Endothelial cell of umbilical vein (primary cell): Measurements from ENCODE around the gene CSK. TPM values are rescaled to one million over a fixed set of nuclear protein-coding genes. Genes with fewer than 3 reads are reported as not detected.

Experiments
- BruUV-seq: library from RNA; stranded (reverse); fragments of 400-500 nt; replicated peaks from 2 replicates; lab custom pipeline; 2021; lab: Mats Ljungman, UMichigan
- CTCF ChIA-PET: fragments of 300-600, 350-600 bp; sonication (Branson Sonifier 250); formaldehyde crosslinking; loops from one replicate; lab custom pipeline; 2021; ENCODE audit warnings: antibody characterized with exemption, inconsistent platforms; lab: Charles Lee
- POLR2A ChIA-PET: fragments of 300-600, 350-600 bp; sonication (Branson Sonifier 250); formaldehyde crosslinking; loops from one replicate; lab custom pipeline; 2021; ENCODE audit warnings: antibody characterized with exemption, inconsistent platforms; lab: Charles Lee
- DNase-seq: peaks from one replicate; pipeline ENCODE4 v3.0.0-alpha.2; 2011; ENCODE audit warnings: low read depth, low spot score
- FAIRE-seq: peaks from 2 replicates; lab custom pipeline; 2011; peaks lifted over from hg19 to GRCh38; lab: Jason Lieb, UNC
- H2AFZ ChIP-seq: 2 replicates; pipeline ENCODE4 v1.6.0; 2012; ENCODE audit warnings: low read depth, low read length, control low read depth, inconsistent platforms
- H3K27ac ChIP-seq: 2 replicates; pipeline ENCODE4 v1.5.1; 2011; ENCODE audit warnings: low read depth, mild to moderate bottlenecking, control low read depth, low read length, moderate library complexity; ENCODE audit not compliant: insufficient read depth
- H3K27me3 ChIP-seq, 2 experiments: 2 replicates each; pipeline versions ENCODE4 v1.6.0 to v1.6.1; 2011; ENCODE audit warnings: low read length in 2 of 2, mixed read lengths in 1 of 2; ENCODE audit not compliant: control insufficient read depth in 2 of 2, insufficient read depth in 2 of 2
- H3K36me3 ChIP-seq, 2 experiments: 2 replicates in 1 of 2; 3 replicates in 1 of 2; pipeline ENCODE4 v1.5.1; 2011; ENCODE audit warnings: low read length in 2 of 2, mild to moderate bottlenecking in 1 of 2, moderate library complexity in 1 of 2; ENCODE audit not compliant: control insufficient read depth in 2 of 2, insufficient read depth in 2 of 2; ENCODE audit errors: extremely low read depth in 1 of 2
- H3K4me1 ChIP-seq: 3 replicates; pipeline ENCODE4 v1.5.1; 2011; ENCODE audit warnings: mild to moderate bottlenecking, low read length; ENCODE audit not compliant: control insufficient read depth, insufficient read depth; ENCODE audit errors: extremely low read depth
- H3K4me2 ChIP-seq: 2 replicates; pipeline ENCODE4 v1.6.1; 2011; ENCODE audit warnings: low read length, control low read depth, mixed read lengths; ENCODE audit not compliant: insufficient read depth
- H3K4me3 ChIP-seq, 3 experiments: fragments of 200-600 bp in 1 of 3; sonication (generic), shearing (Covaris generic) in 1 of 3; replicated peaks in 1 of 3; 2 replicates each; pipeline ENCODE4 v1.5.1; 2011 to 2016; ENCODE audit warnings: control low read depth in 3 of 3, low read length in 3 of 3, mild to moderate bottlenecking in 2 of 3, inconsistent platforms in 1 of 3, low read depth in 1 of 3, moderate library complexity in 1 of 3; ENCODE audit not compliant: insufficient read depth in 1 of 3
- H3K79me2 ChIP-seq: 2 replicates; pipeline ENCODE4 v1.6.0; 2012; ENCODE audit warnings: low read length, inconsistent platforms; ENCODE audit not compliant: control insufficient read depth, insufficient read depth
- H3K9ac ChIP-seq: replicated peaks from 2 replicates; pipeline ENCODE3; 2011; ENCODE audit warnings: low read length, control low read depth; ENCODE audit not compliant: insufficient read depth; ENCODE audit errors: extremely low read depth
- H3K9me1 ChIP-seq: replicated peaks from 3 replicates; pipeline ENCODE4 v1.6.0; 2011; ENCODE audit warnings: mild to moderate bottlenecking, low read length; ENCODE audit not compliant: control insufficient read depth, insufficient read depth; ENCODE audit errors: extremely low read depth
- H3K9me3 ChIP-seq: replicated peaks from 2 replicates; pipeline ENCODE4 v1.5.1; 2012; ENCODE audit warnings: low read length, inconsistent platforms; ENCODE audit not compliant: control insufficient read depth, insufficient read depth
- H4K20me1 ChIP-seq: replicated peaks from 2 replicates; pipeline ENCODE3; 2011; ENCODE audit warnings: mild to moderate bottlenecking, low read length; ENCODE audit not compliant: control insufficient read depth, insufficient read depth; ENCODE audit errors: extremely low read depth
- EZH2 ChIP-seq: IDR thresholded peaks from 2 replicates; pipeline ENCODE4 v1.6.1; 2012; ENCODE audit warnings: borderline replicate concordance, low read depth, mild to moderate bottlenecking, moderate library complexity, low read length, inconsistent platforms; ENCODE audit not compliant: severe bottlenecking
- FOS ChIP-seq: IDR thresholded peaks from 2 replicates; pipeline ENCODE4 v1.6.1; 2011; ENCODE audit warnings: mild to moderate bottlenecking, low read length, moderate library complexity, borderline replicate concordance; ENCODE audit not compliant: insufficient read depth
- GATA2 ChIP-seq: IDR thresholded peaks from 2 replicates; pipeline ENCODE4 v1.7.0; 2011; ENCODE audit warnings: low read depth, mild to moderate bottlenecking, moderate library complexity, mixed read lengths, low read length; ENCODE audit not compliant: insufficient read length, insufficient read depth
- JUN ChIP-seq: IDR thresholded peaks from 2 replicates; pipeline ENCODE4 v1.6.1; 2011; ENCODE audit warnings: borderline replicate concordance, low read depth; ENCODE audit not compliant: insufficient read length, insufficient read depth
- MAX ChIP-seq: IDR thresholded peaks from 2 replicates; pipeline ENCODE4 v1.6.1; 2011; ENCODE audit not compliant: insufficient read depth, insufficient read length
- MYC ChIP-seq: IDR thresholded peaks from one replicate; pipeline ENCODE4 v1.6.1; 2011; ENCODE audit warnings: mild to moderate bottlenecking, low read depth, low read length
- POLR2A ChIP-seq: IDR thresholded peaks from 2 replicates; pipeline ENCODE4 v1.6.1; 2012; ENCODE audit warnings: low read depth, mild to moderate bottlenecking, control low read depth, low read length
- POLR2AphosphoS5 ChIP-seq: IDR thresholded peaks from 2 replicates; pipeline ENCODE4 v1.6.1; 2012; ENCODE audit warnings: low read depth, mild to moderate bottlenecking, control low read depth, low read length, moderate library complexity; ENCODE audit not compliant: insufficient read depth
- dilution Hi-C: fragments of 300-500 bp; cut with MboI; formaldehyde crosslinking; loops from one replicate; pipeline ENCODE4 v1.15.0; 2019; ENCODE audit warnings: low sequenced_read_pairs; ENCODE audit not compliant: extremely low pct_ligation_motif_present
- intact Hi-C: fragments of 100-400 bp; cut with micrococcal nuclease; formaldehyde crosslinking; loops from one replicate; pipeline ENCODE4 v1.10.0; 2022
- polyA plus RNA-seq, 4 experiments: library from polyadenylated mRNA; depleted of rRNA in 3 of 4; stranded (reverse) in 3 of 4; unstranded in 1 of 4; fragments of >200 nt; gene quantifications; 2 replicates each; pipeline versions ENCODE4 v1.2.1 to v1.2.3, GENCODE V29; 2011 to 2012; ENCODE audit warnings: missing spikeins in 1 of 4
- total RNA-seq: library from RNA; stranded (reverse); gene quantifications from 2 replicates; pipeline ENCODE4 v1.2.3, GENCODE V29; 2021
- TF ChIP-seq, protein P1 (sequence below), 2 donors: IDR thresholded peaks; 1 replicate in 1 of 2; 2 replicates in 1 of 2; pipeline ENCODE4 v1.5.1; 2011; ENCODE audit warnings: low read length in 2 of 2, mild to moderate bottlenecking in 2 of 2, moderate library complexity in 2 of 2, control low read depth in 1 of 2, inconsistent platforms in 1 of 2, low read depth in 1 of 2; ENCODE audit not compliant: insufficient read depth in 1 of 2; ENCODE audit errors: extremely low read depth in 1 of 2

The CSK gene
- total and polyA plus RNA-seq, 2 donors (not counting 3 experiments of a cell fraction or from before 2014, with no cell fraction given) = 41.2 to 104 TPM

DNA sequence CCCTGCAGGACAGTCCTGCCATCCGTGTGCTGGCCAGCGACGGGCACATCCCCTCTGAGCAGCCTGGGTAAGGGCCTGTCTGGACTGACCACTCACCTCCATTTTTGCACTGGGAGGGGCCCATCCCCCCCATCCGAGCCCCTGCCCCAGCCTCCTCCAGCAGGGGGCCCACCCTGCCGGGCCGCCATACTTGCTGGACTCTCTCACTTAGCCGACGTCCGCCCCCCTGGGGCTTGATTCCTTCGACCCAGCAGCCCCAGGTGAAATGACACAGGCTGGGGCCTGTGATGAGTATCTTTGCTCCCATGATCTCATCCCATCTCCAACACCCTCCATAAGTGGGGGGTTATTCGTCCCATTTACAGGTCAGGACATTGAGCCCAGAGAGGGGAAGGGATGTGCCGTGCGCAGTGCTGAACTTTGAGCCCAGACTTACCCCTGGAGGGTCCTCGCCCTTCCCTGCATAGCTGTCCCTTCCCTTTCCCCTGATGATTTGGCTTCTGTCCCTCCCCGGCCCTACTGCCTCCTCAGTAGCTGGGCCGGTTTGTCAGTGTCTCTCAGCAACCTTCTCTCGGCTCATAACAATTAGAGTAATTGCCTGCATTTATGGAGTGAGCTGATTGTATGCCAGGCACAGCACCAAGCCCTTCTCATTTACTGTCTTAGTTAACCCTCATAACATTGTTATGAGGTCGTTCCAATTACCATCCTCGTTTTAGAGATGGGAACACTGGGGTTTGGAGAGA lies 34.9 kb downstream of the CSK start:
- H3K27me3 ChIP-seq = no peaks in the 10 kb centered on the region
- H3K4me1 ChIP-seq = peaks cover 8% of the 10 kb centered on the region
- H3K79me2 ChIP-seq = no peaks in the 10 kb centered on the region
- CTCF ChIA-PET = interaction anchor here (0.8 to 2.2 kb wide), 6 partner anchors 10 to 134 kb away, joined by 3 to 6 read pairs (median 3); partner anchors contain the start of genes CPLX3 and CSK
- H3K27ac ChIP-seq = no peak overlapping the region
- no peak overlapping the region for H3K9ac ChIP-seq
- FAIRE-seq = no peak
- dilution Hi-C loops = no loop called here
- no peak overlapping the region for H3K4me2 ChIP-seq
- no peaks in the 10 kb centered on the region for H3K9me1 ChIP-seq
- TF ChIP-seq FOS (no peak), MYC (no peak), GATA2 (no peak), JUN (no peak), POLR2AphosphoS5 (no peak), POLR2A (no peak), EZH2 (no peak), MAX (no peak)
- TF ChIP-seq, protein P1, sequence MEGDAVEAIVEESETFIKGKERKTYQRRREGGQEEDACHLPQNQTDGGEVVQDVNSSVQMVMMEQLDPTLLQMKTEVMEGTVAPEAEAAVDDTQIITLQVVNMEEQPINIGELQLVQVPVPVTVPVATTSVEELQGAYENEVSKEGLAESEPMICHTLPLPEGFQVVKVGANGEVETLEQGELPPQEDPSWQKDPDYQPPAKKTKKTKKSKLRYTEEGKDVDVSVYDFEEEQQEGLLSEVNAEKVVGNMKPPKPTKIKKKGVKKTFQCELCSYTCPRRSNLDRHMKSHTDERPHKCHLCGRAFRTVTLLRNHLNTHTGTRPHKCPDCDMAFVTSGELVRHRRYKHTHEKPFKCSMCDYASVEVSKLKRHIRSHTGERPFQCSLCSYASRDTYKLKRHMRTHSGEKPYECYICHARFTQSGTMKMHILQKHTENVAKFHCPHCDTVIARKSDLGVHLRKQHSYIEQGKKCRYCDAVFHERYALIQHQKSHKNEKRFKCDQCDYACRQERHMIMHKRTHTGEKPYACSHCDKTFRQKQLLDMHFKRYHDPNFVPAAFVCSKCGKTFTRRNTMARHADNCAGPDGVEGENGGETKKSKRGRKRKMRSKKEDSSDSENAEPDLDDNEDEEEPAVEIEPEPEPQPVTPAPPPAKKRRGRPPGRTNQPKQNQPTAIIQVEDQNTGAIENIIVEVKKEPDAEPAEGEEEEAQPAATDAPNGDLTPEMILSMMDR (IDR thresholded peaks at IDR 0.05; ENCODE audit: extremely low read depth in 1 of 2, insufficient read depth in 1 of 2, low read depth in 1 of 2, low read length in 2 of 2) = no peak
- no peak for DNase-seq
- BruUV-seq = no TSS peak
- H4K20me1 ChIP-seq = no peaks in the 10 kb centered on the region
- POLR2A ChIA-PET = interaction anchor here (0.6 kb wide), 1 partner anchor 31 kb away, joined by 4 read pairs; no protein-coding TSS in a partner anchor
- no peak overlapping the region for H2AFZ ChIP-seq
- no peak overlapping the region for H3K4me3 ChIP-seq
- H3K36me3 ChIP-seq = no peaks in the 10 kb centered on the region
- H3K9me3 ChIP-seq = no peaks in the 10 kb centered on the region
- intact Hi-C loops = no loop called here
